ENCODE results near the gene MTURN. TPM values are rescaled to one million over a fixed set of nuclear protein-coding genes. Genes with fewer than 3 reads are reported as not detected.

The MTURN gene
- total RNA-seq, 1 donor from 2014 or later, result 18.0 TPM

DNA sequence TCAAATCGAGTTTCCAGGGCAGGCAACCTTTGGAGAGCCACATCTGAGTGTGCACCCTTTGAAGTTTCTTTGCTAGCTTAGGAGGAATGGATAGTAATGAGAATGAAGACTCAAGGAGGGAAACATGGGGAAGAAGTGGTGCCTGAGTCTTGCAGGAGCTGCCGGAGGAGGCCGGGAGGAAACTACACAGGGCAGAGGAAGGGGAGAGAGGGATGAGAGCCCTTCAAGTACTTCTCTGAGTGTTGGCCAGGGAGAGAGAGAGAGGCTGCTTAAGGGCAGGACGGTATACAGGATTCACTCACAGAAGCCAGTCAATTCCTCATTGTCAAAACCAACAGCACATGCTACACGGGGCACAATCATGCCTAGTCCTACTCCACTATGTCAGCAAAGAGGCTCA is 75.2 kb downstream of the MTURN start:
- peaks cover 17% of the 10 kb centered on the region for H3K4me1 Mint-ChIP-seq
- no peaks in the 10 kb centered on the region for H3K9me3 Mint-ChIP-seq
- H3K36me3 ChIP-seq, result no peaks in the 10 kb centered on the region

More for the DNA sequence above, 75.2 kb downstream of the MTURN start:
- no peaks in the 10 kb centered on the region for H3K79me2 ChIP-seq (ENCODE audit: low read depth)
- DNase-seq (ENCODE audit: low spot score), result no peak
- peaks cover 2% of the 10 kb centered on the region for H3K27me3 Mint-ChIP-seq (ENCODE audit: insufficient read depth, low read depth)
- no peak overlapping the region for H3K4me3 ChIP-seq
- H3K4me3 Mint-ChIP-seq, result no peak overlapping the region
- no peak overlapping the region for H3K27ac Mint-ChIP-seq
- no peaks in the 10 kb centered on the region for H3K27me3 ChIP-seq
- H3K4me2 ChIP-seq, result no peak overlapping the region
- H3K9me3 ChIP-seq (ENCODE audit: low read depth), result no peaks in the 10 kb centered on the region
- no peaks in the 10 kb centered on the region for H3F3A ChIP-seq (ENCODE audit: low read depth)
- no peaks in the 10 kb centered on the region for H3K36me3 Mint-ChIP-seq
- H2AFZ ChIP-seq (replicated peaks), result no peak overlapping the region
- no peaks in the 10 kb centered on the region for H4K20me1 ChIP-seq (ENCODE audit: low read depth)
- TF ChIP-seq CTCF (IDR thresholded peaks at IDR 0.05), result no peak
- no peak for TF ChIP-seq EZH2 (IDR thresholded peaks at IDR 0.05)
- TF ChIP-seq EZH2phosphoT487 (IDR thresholded peaks at IDR 0.05), result no peak
- H3K4me1 ChIP-seq, result no peaks in the 10 kb centered on the region
- no peak overlapping the region for H3K27ac ChIP-seq
- no peak overlapping the region for H3K9ac ChIP-seq

Small RNA genes within 50 kb of the gene (small RNA-seq; reads per million reads assigned to genes)
- not detected for gene RPS27P16

Other genes starting within 250 kb of the MTURN start
- 95.9 and 106 TPM in 2 replicates for gene SCRN1, start 145.2 kb upstream of the MTURN start, total RNA-seq (ENCODE audit: low replicate concordance)
- 4.0 and 4.5 TPM in 2 replicates for gene FKBP14, start 108.3 kb upstream of the MTURN start, total RNA-seq (ENCODE audit: low replicate concordance)
- gene PLEKHA8, start 106.6 kb upstream of the MTURN start, total RNA-seq (ENCODE audit: low replicate concordance), result 53.5 and 62.7 TPM in 2 replicates
- 25.5 and 37.7 TPM in 2 replicates for gene ZNRF2, start 149.6 kb downstream of the MTURN start, total RNA-seq (ENCODE audit: low replicate concordance)

All from neural progenitor cell (in vitro differentiated cells).